Retina (tissue), 1 donor: ENCODE measurements around the gene GRM8.

Experiments
- DNase-seq: peaks from one replicate; pipeline ENCODE4 v3.0.0-alpha.2; 2016

GRM8 gene

GRCh38 chr7:126495001-126495400 is 757.7 kb downstream of the GRM8 start:
- no peak for DNase-seq

GRCh38 chr7:126493801-126494200 is 758.9 kb downstream of the GRM8 start:
- no peak for DNase-seq

- no peak for DNase-seq
Observed at GRCh38 chr7:126489874-126490273, 762.9 kb downstream of the GRM8 start.

GRCh38 chr7:126487728-126488442 is 764.9 kb downstream of the GRM8 start:
- no peak for DNase-seq

- DNase-seq, result no peak
Observed at GRCh38 chr7:126486806-126487205, 765.9 kb downstream of the GRM8 start.

- no peak for DNase-seq
Observed at GRCh38 chr7:126485791-126486190, 767.0 kb downstream of the GRM8 start.

- no peak for DNase-seq
Observed at GRCh38 chr7:126483972-126484371, 768.8 kb downstream of the GRM8 start.

GRCh38 chr7:126472825-126473224 is 779.9 kb downstream of the GRM8 start:
- no peak for DNase-seq

GRCh38 chr7:126462405-126462804 is 790.3 kb downstream of the GRM8 start:
- no peak for DNase-seq

GRCh38 chr7:126460664-126461063 is 792.1 kb downstream of the GRM8 start:
- DNase-seq, result no peak

GRCh38 chr7:126453104-126453503 is 799.6 kb downstream of the GRM8 start:
- no peak for DNase-seq

- DNase-seq, result no peak
Observed at GRCh38 chr7:126450269-126450671, 802.5 kb downstream of the GRM8 start.

- no peak for DNase-seq
Observed at GRCh38 chr7:126449611-126450268, 803.0 kb downstream of the GRM8 start.

GRCh38 chr7:126447984-126448383 is 804.8 kb downstream of the GRM8 start:
- DNase-seq, result no peak

- no peak for DNase-seq
Observed at GRCh38 chr7:126445991-126446390, 806.8 kb downstream of the GRM8 start.

- DNase-seq, result no peak
Observed at GRCh38 chr7:126443951-126444350, 808.8 kb downstream of the GRM8 start.

GRCh38 chr7:126442908-126443307 is 809.8 kb downstream of the GRM8 start:
- DNase-seq, result no peak

GRCh38 chr7:126441745-126442144 is 811.0 kb downstream of the GRM8 start:
- DNase-seq, result no peak

GRCh38 chr7:126440542-126440941 is 812.2 kb downstream of the GRM8 start:
- no peak for DNase-seq

- no peak for DNase-seq
Observed at GRCh38 chr7:126436213-126436868, 816.4 kb downstream of the GRM8 start.

- no peak for DNase-seq
Observed at GRCh38 chr7:126426652-126427051, 826.1 kb downstream of the GRM8 start.

GRCh38 chr7:126424985-126425384 is 827.8 kb downstream of the GRM8 start:
- DNase-seq, result no peak

GRCh38 chr7:126419047-126419446 is 833.7 kb downstream of the GRM8 start:
- no peak for DNase-seq

GRCh38 chr7:126411821-126412383 is 840.8 kb downstream of the GRM8 start:
- DNase-seq, result no peak
